ENCODE data around the gene PIWIL4.
"Not testable (repeated sequence)": the region's sequence is repeated elsewhere in the genome, so short reads cannot be mapped to it uniquely, and the experiment has no call there.

PIWIL4 gene

GRCh38 chr11:94550513-94550912 lies 16.7 kb upstream of the PIWIL4 start:
- no peak for DNase-seq

- no peak for DNase-seq
Observed at GRCh38 chr11:94553938-94554337, 13.2 kb upstream of the PIWIL4 start.

DNA sequence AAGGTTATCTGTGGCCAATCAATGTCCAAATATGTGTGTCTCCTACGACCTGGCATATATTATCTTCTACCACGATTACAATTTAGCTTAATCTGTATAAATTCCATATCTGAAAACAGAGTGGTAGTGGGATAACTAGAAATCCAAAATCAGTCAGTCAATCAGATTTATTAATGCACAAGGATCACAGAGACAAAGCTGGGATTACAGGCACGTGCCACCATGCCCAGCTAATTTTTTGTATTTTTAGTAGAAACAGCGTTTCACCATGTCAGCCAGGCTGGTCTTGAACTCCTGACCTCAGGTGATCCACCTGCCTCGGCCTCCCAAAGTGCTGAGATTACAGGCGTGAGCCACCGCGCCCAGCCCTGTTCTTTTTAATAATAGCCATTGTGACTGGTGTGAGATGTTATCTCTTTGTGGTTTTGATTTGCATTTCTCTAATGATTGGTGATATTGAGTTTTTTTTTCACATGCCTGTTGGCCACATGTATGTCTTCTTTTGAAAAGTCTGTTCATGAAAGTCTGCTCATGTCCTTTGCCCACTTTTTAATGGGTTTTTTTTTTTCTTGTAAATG lies 11.3 kb upstream of the PIWIL4 start:
- DNase-seq, result not testable (repeated sequence)

DNA sequence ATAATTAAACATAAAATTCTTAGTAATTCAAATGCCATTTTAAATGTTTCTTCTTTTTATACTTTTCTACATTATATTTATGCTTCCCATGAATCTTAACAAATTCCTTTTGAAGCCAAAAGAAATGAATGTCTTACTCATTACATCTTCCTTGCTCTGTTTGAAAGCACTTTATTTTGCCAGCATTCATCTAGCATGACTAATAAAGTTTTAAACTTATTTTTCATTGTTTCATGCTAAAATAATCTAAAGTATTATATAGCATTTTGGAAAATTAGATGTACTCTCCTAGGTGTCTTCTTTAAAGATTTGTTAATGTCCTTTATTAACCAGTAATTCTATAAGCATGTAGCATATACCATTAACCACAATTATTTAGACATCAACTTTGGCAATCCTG lies 9.7 kb upstream of the PIWIL4 start:
- no peak for DNase-seq

- DNase-seq, result no peak
Observed at GRCh38 chr11:94557992-94558391, 9.2 kb upstream of the PIWIL4 start.

- no peak for DNase-seq
Observed at GRCh38 chr11:94558468-94558867, 8.7 kb upstream of the PIWIL4 start.

- no peak for DNase-seq
Observed at GRCh38 chr11:94558932-94559331, 8.2 kb upstream of the PIWIL4 start.

DNA sequence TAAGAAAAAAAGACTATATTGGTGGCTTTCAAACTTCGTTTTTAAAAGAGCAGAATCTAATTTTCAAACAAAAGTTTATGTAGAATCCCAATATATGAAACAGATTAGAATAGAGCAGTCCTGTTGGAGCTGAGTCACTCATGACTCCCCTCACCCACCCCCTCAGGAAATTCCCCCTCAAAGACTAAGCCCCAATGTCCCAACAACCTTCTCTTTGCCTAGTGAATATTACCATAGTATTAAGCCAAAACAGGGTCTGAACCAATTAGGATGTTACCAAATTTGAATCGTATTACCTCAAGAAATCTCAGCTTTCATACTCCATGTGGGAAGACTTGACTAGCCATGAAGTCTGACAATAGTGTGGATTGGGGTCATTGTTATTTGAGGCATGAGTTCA lies 7.8 kb upstream of the PIWIL4 start:
- DNase-seq, result no peak

- no peak for DNase-seq
Observed at GRCh38 chr11:94560834-94561233, 6.3 kb upstream of the PIWIL4 start.

GRCh38 chr11:94563176-94563847 lies 3.9 kb upstream of the PIWIL4 start:
- DNase-seq, result no peak

DNA sequence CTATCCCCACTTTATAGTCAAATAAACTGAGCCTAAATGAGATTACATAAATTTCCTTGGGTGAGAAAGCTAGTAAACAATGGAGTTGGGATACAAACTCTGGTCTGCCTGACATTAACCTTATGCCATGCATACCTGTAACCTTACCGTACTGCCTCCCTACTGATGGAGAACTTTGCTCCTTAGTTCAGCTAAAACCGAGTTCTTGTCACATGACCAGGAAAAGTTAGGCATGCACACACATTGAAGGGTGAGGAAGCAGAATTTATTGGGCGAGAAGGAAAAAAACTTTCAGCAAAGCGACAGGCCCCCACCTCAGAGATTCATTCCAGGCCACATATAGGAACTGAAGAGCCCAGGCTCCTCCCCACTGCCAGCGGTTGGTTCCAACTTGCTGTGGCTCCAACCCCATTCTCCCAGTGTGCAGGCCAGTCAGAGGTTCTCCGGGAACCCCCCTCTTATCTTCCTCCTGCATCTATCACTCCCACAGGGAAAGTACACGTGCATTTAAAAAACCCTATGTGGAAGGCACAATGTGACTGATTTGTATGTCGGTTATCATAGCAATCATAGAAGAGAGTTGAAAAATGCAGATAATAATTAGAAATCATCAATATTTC lies 3.2 kb upstream of the PIWIL4 start:
- no peak for DNase-seq

- DNase-seq, result no peak
Observed at GRCh38 chr11:94568200-94568599, 1.0 kb downstream of the PIWIL4 start.

GRCh38 chr11:94568717-94569116 lies 1.5 kb downstream of the PIWIL4 start:
- no peak for DNase-seq

- not testable (repeated sequence) for DNase-seq
Observed at GRCh38 chr11:94572975-94573374, 5.8 kb downstream of the PIWIL4 start.

GRCh38 chr11:94574193-94574961 lies 7.2 kb downstream of the PIWIL4 start:
- no peak for DNase-seq

DNA sequence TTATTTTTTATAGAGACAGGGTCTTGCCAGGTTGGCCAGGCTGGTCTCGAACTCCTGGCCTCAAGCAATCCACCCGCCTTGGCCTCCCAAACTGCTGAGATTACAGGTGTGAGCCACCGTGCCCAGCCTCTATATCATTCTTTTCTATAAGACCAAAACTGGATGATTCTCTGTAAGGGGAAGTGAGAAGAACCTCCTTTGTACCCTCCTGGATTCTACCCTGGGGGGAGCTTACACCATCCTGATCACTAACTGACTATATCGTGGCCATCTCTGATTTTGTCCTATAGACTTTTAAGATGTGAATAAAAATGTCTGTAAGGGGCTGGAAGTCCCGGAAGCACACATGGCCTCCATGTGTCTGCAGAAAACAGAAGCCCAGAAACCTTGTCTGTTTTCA lies 9.1 kb downstream of the PIWIL4 start:
- DNase-seq, result no peak

DNA sequence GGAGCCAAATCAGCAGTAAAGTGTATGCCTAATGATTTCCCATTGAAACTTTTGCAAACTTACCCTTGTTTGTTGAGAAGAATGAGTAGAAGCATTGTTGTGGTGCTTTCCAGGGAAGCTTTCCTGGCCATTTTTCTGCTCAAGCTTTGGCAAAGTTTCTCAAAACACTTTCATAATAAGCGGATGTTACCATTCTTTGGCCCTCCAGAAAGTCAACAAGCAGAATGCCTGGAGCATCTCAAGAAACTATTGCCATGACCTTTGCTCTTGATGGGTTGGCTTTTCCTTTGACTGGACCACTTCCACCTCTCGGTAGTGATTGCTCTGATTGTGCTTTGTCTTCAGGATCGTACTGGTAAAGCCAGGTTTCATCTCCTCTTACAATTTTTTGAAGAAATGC lies 10.7 kb downstream of the PIWIL4 start:
- DNase-seq, result no peak

GRCh38 chr11:94581926-94582325 lies 14.8 kb downstream of the PIWIL4 start:
- no peak for DNase-seq

GRCh38 chr11:94583213-94583865 lies 16.2 kb downstream of the PIWIL4 start:
- no peak for DNase-seq

DNA sequence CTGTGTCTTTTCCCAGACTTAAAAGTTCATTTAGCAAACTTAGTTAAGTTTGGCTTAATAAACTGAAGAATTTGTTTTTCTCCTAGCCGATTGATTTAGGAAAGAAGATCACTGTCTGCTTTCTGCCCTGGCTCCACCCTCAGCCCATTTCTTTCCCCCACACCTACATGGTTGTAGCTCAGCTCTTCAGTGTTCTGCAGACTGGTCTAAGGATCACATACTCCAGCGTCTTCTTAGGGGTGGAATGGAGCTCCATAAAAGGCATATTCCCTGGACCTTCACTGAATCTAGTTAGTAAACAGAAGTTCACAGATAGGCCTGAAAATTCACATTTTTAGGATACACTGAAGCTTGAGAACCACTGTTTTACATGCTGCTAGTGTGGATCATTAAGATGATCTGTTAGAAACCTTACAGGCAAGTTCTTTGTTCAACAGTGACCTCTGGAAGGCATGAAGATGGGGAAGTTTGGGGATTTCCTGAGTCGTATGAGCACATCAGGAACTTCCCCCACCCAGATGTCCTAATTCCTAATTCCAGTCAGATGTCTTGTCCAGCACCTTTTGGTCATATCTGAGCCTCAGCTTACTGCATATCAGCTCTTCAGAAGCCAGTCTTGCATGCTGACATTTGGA lies 16.8 kb downstream of the PIWIL4 start:
- DNase-seq, result no peak

DNA sequence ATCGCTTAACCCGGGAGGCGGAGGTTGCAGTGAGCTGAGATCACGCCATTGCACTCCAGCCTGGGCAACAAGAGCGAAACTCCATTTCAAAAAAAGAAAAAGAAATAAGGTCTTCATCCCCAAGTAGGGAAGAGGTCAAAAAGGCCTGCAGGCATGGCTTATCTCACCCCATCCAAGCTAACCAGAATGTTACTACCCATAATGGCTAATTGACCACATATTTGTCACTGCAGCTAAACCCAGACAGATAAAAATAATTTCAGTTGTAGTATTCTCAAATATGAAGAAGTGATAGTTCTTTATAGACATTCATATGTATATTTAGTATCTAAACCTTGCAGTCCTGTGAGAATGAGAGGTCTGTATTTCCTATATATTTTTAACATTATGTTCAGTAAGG lies 17.8 kb downstream of the PIWIL4 start:
- no peak for DNase-seq

DNA sequence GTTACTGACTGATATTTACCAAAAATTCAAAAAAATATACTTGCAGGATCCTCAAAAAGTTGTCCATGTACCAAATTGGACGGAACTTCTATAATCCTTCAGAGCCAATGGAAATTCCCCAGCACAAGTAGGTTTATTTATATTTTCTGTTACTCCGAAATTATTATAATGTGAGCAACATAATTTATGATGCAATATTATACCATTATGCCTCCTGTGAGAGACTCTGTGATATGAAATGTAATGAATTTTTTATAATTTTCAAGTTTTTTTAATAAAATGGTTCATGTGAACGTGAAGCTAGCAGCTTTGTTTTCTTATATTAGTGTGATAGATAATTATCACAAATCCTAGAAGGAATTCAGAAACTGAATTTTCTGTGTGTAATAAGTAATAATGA lies 18.2 kb downstream of the PIWIL4 start:
- DNase-seq, result no peak

DNA sequence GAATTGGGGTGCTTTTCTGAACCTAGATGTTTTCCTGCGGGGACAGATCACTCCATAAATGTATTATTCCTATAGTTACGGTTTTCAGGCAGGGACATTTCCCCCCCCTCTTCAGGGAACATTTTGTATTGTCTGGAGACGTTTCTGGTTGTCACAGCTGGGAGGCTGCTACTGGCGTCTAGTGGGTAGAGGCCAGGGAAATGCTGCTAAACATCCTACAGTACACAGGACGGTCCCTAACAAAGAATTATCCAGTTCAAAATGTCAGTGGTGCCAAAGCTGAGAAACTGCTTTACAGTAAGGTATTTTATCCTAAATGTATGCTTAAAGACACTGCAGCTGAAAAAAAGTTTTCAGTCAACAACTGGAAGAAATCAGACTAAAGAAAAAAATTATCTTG lies 19.4 kb downstream of the PIWIL4 start:
- DNase-seq, result no peak

All from activated T-cell treated with anti-CD3 and anti-CD28 coated beads for 4 hours (primary cell).